Measurements from ENCODE around the gene B3GAT1.

B3GAT1 gene

GRCh38 chr11:134394311-134394710 is 17.7 kb downstream of the B3GAT1 start:
- in situ Hi-C loops (cut with MboI; ENCODE audit: low pct_unique_long_range_greater_than_20kb, low sequenced_read_pairs, unreplicated experiment), result no loop called here
- no peak for DNase-seq (ENCODE audit: low spot score)
- no peak for TF ChIP-seq CTCF (IDR thresholded peaks at IDR 0.05; ENCODE audit: extremely low read depth, insufficient read depth, missing control alignments)

GRCh38 chr11:134393638-134394037 is 18.4 kb downstream of the B3GAT1 start:
- DNase-seq (ENCODE audit: low spot score), result no peak
- in situ Hi-C loops (cut with MboI; ENCODE audit: low pct_unique_long_range_greater_than_20kb, low sequenced_read_pairs, unreplicated experiment), result no loop called here
- TF ChIP-seq CTCF (IDR thresholded peaks at IDR 0.05; ENCODE audit: extremely low read depth, insufficient read depth, missing control alignments), result peak; percentile 10

GRCh38 chr11:134392953-134393615 is 19.0 kb downstream of the B3GAT1 start:
- DNase-seq (ENCODE audit: low spot score), result no peak
- in situ Hi-C loops (cut with MboI; ENCODE audit: low pct_unique_long_range_greater_than_20kb, low sequenced_read_pairs, unreplicated experiment), result no loop called here
- no peak for TF ChIP-seq CTCF (IDR thresholded peaks at IDR 0.05; ENCODE audit: extremely low read depth, insufficient read depth, missing control alignments)

GRCh38 chr11:134391656-134392055 is 20.4 kb downstream of the B3GAT1 start:
- no peak for TF ChIP-seq CTCF (IDR thresholded peaks at IDR 0.05; ENCODE audit: extremely low read depth, insufficient read depth, missing control alignments)
- in situ Hi-C loops (cut with MboI; ENCODE audit: low pct_unique_long_range_greater_than_20kb, low sequenced_read_pairs, unreplicated experiment), result no loop called here
- no peak for DNase-seq (ENCODE audit: low spot score)

- no peak for TF ChIP-seq CTCF (IDR thresholded peaks at IDR 0.05; ENCODE audit: extremely low read depth, insufficient read depth, missing control alignments)
- no peak for DNase-seq (ENCODE audit: low spot score)
- in situ Hi-C loops (cut with MboI; ENCODE audit: low pct_unique_long_range_greater_than_20kb, low sequenced_read_pairs, unreplicated experiment), result no loop called here
Measured at GRCh38 chr11:134390706-134391569, 21.1 kb downstream of the B3GAT1 start.

GRCh38 chr11:134389464-134390180 is 22.4 kb downstream of the B3GAT1 start:
- DNase-seq (ENCODE audit: low spot score), result no peak
- in situ Hi-C loops (cut with MboI; ENCODE audit: low pct_unique_long_range_greater_than_20kb, low sequenced_read_pairs, unreplicated experiment), result no loop called here
- TF ChIP-seq CTCF (IDR thresholded peaks at IDR 0.05; ENCODE audit: extremely low read depth, insufficient read depth, missing control alignments), result no peak
